Thyroid gland (tissue), 4 donors: Measurements from ENCODE around the gene CENPV.

Experiments used
- CTCF ChIP-seq, 6 experiments: fragments of 200-600 bp in 3 of 6; fragments of 450-650 bp in 3 of 6; sonication (generic) in 3 of 6; IDR thresholded peaks; one replicate each; pipeline ENCODE4 v1.5.1; 2016 to 2019; ENCODE audit warnings: antibody characterized with exemption in 6 of 6, mild to moderate bottlenecking in 2 of 6, inconsistent platforms in 1 of 6, moderate library complexity in 1 of 6
- POLR2A ChIP-seq, 2 donors: fragments of 450-650 bp; IDR thresholded peaks; one replicate each; pipeline ENCODE4 v1.6.1; 2017; ENCODE audit warnings: antibody characterized with exemption in 2 of 2, mild to moderate bottlenecking in 2 of 2, moderate library complexity in 1 of 2

DNA sequence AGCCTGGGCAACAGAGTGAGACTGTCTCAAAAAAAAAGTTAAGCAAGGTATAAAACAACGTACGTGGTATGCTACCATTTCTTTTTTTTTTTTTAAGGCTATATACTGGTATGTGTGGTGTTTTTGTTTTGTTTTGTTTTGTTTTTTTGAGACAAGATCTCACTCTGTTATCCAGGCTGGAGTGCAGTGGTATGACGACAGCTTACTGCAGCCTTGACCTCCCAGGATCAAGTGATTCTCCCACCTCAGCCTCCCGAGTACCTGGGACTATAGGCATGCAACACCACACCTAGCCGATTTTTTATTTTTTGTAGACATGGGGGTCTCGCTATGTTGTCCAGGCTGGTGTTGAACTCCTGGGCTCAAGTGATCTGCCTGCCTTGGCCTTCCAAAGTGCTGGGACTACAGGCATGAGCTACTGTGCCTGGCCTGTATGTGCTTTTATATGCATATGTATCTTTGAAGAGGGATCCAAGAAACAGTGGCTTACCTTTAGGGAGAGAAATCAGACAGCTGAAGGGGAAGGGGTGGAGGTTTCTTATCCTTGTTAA is 6.5 kb downstream of the CENPV start:
- TF ChIP-seq CTCF (IDR thresholded peaks at IDR 0.05) (no peak), POLR2A (IDR thresholded peaks at IDR 0.05) (no peak)
